Ovary (tissue), 3 donors: ENCODE data around the gene ZNF716.

Experiments
- CTCF ChIP-seq, 3 donors: fragments of 450-650 bp in 2 of 3; fragments of 200-600 bp in 1 of 3; IDR thresholded peaks; one replicate each; pipeline versions ENCODE4 v1.5.1 to v1.8.0; 2016 to 2022; ENCODE audit warnings: antibody characterized with exemption in 3 of 3, mild to moderate bottlenecking in 1 of 3
- EP300 ChIP-seq: sonication (generic); formaldehyde crosslinking; IDR thresholded peaks from one replicate; pipeline ENCODE4 v1.6.1; 2017; ENCODE audit warnings: antibody characterized with exemption
- POLR2A ChIP-seq: fragments of 450-650 bp; IDR thresholded peaks from one replicate; pipeline ENCODE4 v1.6.1; 2017; ENCODE audit warnings: antibody characterized with exemption, mild to moderate bottlenecking, moderate library complexity
- donor health status: DM: no; HTN: no; CAD: no.

GRCh38 chr7:57413529-57414398, 36.2 kb upstream of the ZNF716 start:
- TF ChIP-seq CTCF (IDR thresholded peaks at IDR 0.05) (no peak), POLR2A (no peak), EP300 (no peak)
